OCI-LY1 (cell line): ENCODE data around the gene DUSP6.

Experiments used
- H2AFZ ChIP-seq: fragments of 200-600 bp; sonication (generic), shearing (Covaris generic); 2 replicates; pipeline ENCODE4 v1.6.0; 2014; ENCODE audit warnings: antibody characterized with exemption, mild to moderate bottlenecking, low read length
- H3F3A ChIP-seq: fragments of 200-600 bp; sonication (generic), shearing (Covaris generic); 2 replicates; pipeline ENCODE4 v1.6.0; 2014; ENCODE audit warnings: mild to moderate bottlenecking, antibody characterized with exemption, low read length, moderate library complexity; ENCODE audit not compliant: insufficient read depth
- H3K27ac ChIP-seq: fragments of 200-600 bp; sonication (generic); 2 replicates; pipeline ENCODE4 v1.5.1; 2014; ENCODE audit warnings: low read length, mixed run types, mild to moderate bottlenecking, low read depth; ENCODE audit not compliant: poor library complexity, severe bottlenecking
- H3K27me3 ChIP-seq: fragments of 200-600 bp; sonication (generic); 2 replicates; pipeline ENCODE4 v1.6.0; 2014; ENCODE audit warnings: antibody characterized with exemption, mild to moderate bottlenecking, low read length, moderate library complexity; ENCODE audit not compliant: insufficient read depth
- H3K36me3 ChIP-seq: fragments of 200-600 bp; sonication (generic); 2 replicates; pipeline ENCODE4 v1.6.1; 2014; ENCODE audit warnings: mild to moderate bottlenecking, antibody characterized with exemption, low read length, moderate library complexity, mixed read lengths; ENCODE audit not compliant: insufficient read depth
- H3K4me1 ChIP-seq: fragments of 200-600 bp; sonication (generic); 2 replicates; pipeline ENCODE4 v1.5.1; 2014; ENCODE audit warnings: mild to moderate bottlenecking, low read length, moderate library complexity; ENCODE audit not compliant: insufficient read depth, severe bottlenecking
- H3K4me2 ChIP-seq: fragments of 200-600 bp; sonication (generic), shearing (Covaris generic); 2 replicates; pipeline ENCODE4 v1.6.1; 2014; ENCODE audit warnings: low read length
- H3K4me3 ChIP-seq: fragments of 200-600 bp; sonication (generic); 2 replicates; pipeline ENCODE4 v1.5.1; 2014; ENCODE audit warnings: low read length, low read depth, mild to moderate bottlenecking, mixed read lengths; ENCODE audit not compliant: poor library complexity, severe bottlenecking
- H3K79me2 ChIP-seq: fragments of 200-600 bp; shearing (Covaris generic); 2 replicates; pipeline ENCODE4 v1.6.1; 2016; ENCODE audit warnings: mixed run types, low read length, mixed read lengths; ENCODE audit not compliant: insufficient read depth
- H3K9ac ChIP-seq: fragments of 200-600 bp; sonication (generic), shearing (Covaris generic); 2 replicates; pipeline ENCODE4 v1.6.1; 2014; ENCODE audit warnings: mild to moderate bottlenecking, low read length, mixed read lengths
- H3K9me2 ChIP-seq: fragments of 200-600 bp; sonication (generic), shearing (Covaris generic); 2 replicates; pipeline ENCODE4 v1.6.1; 2014; ENCODE audit warnings: low read depth, mild to moderate bottlenecking, low read length, mixed read lengths
- H3K9me3 ChIP-seq: fragments of 200-600 bp; shearing (Covaris generic); 2 replicates; pipeline ENCODE4 v1.6.1; 2014; ENCODE audit warnings: low read length, mixed read lengths
- H4K20me1 ChIP-seq: fragments of 200-600 bp; sonication (generic), shearing (Covaris generic); 2 replicates; pipeline ENCODE4 v1.6.0; 2016; ENCODE audit warnings: mild to moderate bottlenecking, low read length; ENCODE audit not compliant: insufficient read depth
- CTCF ChIP-seq: fragments of 200-600 bp; sonication (generic), shearing (Covaris generic); IDR thresholded peaks from 2 replicates; pipeline ENCODE4 v1.5.1; 2017; ENCODE audit warnings: mild to moderate bottlenecking, antibody characterized with exemption, low read length, moderate library complexity, mixed read lengths
- EZH2 ChIP-seq: fragments of 200-600 bp; sonication (generic), shearing (Covaris generic); IDR thresholded peaks from 2 replicates; pipeline ENCODE4 v1.8.0; 2017; ENCODE audit warnings: borderline replicate concordance, mixed run types, mild to moderate bottlenecking, antibody characterized with exemption, low read length, moderate library complexity, mixed read lengths

DUSP6 gene

GRCh38 chr12:89379148-89379838 is 27.0 kb upstream of the DUSP6 start:
- H3K9me2 ChIP-seq = no peaks in the 10 kb centered on the region
- H3K4me2 ChIP-seq = no peak overlapping the region

GRCh38 chr12:89376844-89377243 is 24.5 kb upstream of the DUSP6 start:
- TF ChIP-seq EZH2 = no peak
- no peak for TF ChIP-seq CTCF
- Histone ChIP-seq H4K20me1 (no peaks in the 10 kb centered on the region), H3K27ac (no peak overlapping the region), H3K4me2 (no peak overlapping the region), H2AFZ (no peak overlapping the region), H3K4me3 (no peak overlapping the region), H3K9me2 (no peaks in the 10 kb centered on the region), H3F3A (no peaks in the 10 kb centered on the region), H3K4me1 (no peaks in the 10 kb centered on the region), H3K9ac (no peak overlapping the region), H3K36me3 (no peaks in the 10 kb centered on the region), H3K79me2 (no peaks in the 10 kb centered on the region), H3K27me3 (no peaks in the 10 kb centered on the region), H3K9me3 (no peaks in the 10 kb centered on the region)

More at GRCh38 chr12:89379148-89379838, 27.0 kb upstream of the DUSP6 start:
- H3K79me2 ChIP-seq = no peaks in the 10 kb centered on the region
- H3K9me3 ChIP-seq = no peaks in the 10 kb centered on the region
- no peak overlapping the region for H2AFZ ChIP-seq
- H3K27ac ChIP-seq = no peak overlapping the region
- H3K4me1 ChIP-seq = no peaks in the 10 kb centered on the region
- no peaks in the 10 kb centered on the region for H3K36me3 ChIP-seq
- H3K4me3 ChIP-seq = no peak overlapping the region
- no peaks in the 10 kb centered on the region for H4K20me1 ChIP-seq
- H3K9ac ChIP-seq = no peak overlapping the region
- H3K27me3 ChIP-seq = no peaks in the 10 kb centered on the region
- H3F3A ChIP-seq = no peaks in the 10 kb centered on the region
- TF ChIP-seq CTCF (no peak), EZH2 (no peak)

- no peaks in the 10 kb centered on the region for H3K4me1 ChIP-seq
- H3K9ac ChIP-seq = no peak overlapping the region
- H3K9me3 ChIP-seq = no peaks in the 10 kb centered on the region
- H3K27ac ChIP-seq = no peak overlapping the region
- no peaks in the 10 kb centered on the region for H3F3A ChIP-seq
- no peaks in the 10 kb centered on the region for H3K79me2 ChIP-seq
- H3K9me2 ChIP-seq = no peaks in the 10 kb centered on the region
- no peak overlapping the region for H2AFZ ChIP-seq
- H3K27me3 ChIP-seq = no peaks in the 10 kb centered on the region
- TF ChIP-seq CTCF (no peak), EZH2 (no peak)
- no peaks in the 10 kb centered on the region for H3K36me3 ChIP-seq
- H3K4me2 ChIP-seq = no peak overlapping the region
- H4K20me1 ChIP-seq = no peaks in the 10 kb centered on the region
- no peak overlapping the region for H3K4me3 ChIP-seq
Measured at GRCh38 chr12:89376202-89376529, 23.9 kb upstream of the DUSP6 start.
